HepG2 (cell line): ENCODE data around the gene OGFR. TPM values are rescaled to one million over a fixed set of nuclear protein-coding genes. Genes with fewer than 3 reads are reported as not detected.

Source experiments
- ATF7-NPFF ChIP-seq: sonication (generic); formaldehyde crosslinking; IDR thresholded peaks from 2 replicates; pipeline ENCODE4 v1.8.1; 2023; ENCODE audit warnings: mild to moderate bottlenecking, low read depth, missing genetic modification reagents, moderate library complexity
- BCL6 ChIP-seq: IDR thresholded peaks from 2 replicates; pipeline ENCODE4 v1.6.1; 2016; ENCODE audit warnings: missing genetic modification reagents, missing compliant biosample characterization
- DDIT3 ChIP-seq: sonication (generic); formaldehyde crosslinking; IDR thresholded peaks from 2 replicates; pipeline ENCODE4 v1.4.0; 2020; ENCODE audit warnings: mild to moderate bottlenecking, missing genetic modification reagents
- MAX ChIP-seq: IDR thresholded peaks from 2 replicates; pipeline ENCODE4 v1.6.1; 2012; ENCODE audit warnings: inconsistent platforms
- MYPOP ChIP-seq: sonication (generic); formaldehyde crosslinking; IDR thresholded peaks from 2 replicates; pipeline ENCODE4 v1.8.1; 2023; ENCODE audit warnings: mild to moderate bottlenecking, moderate library complexity, missing genetic modification reagents
- NKX3-1 ChIP-seq: sonication (generic); formaldehyde crosslinking; IDR thresholded peaks from 2 replicates; pipeline ENCODE4 v1.5.0; 2020; ENCODE audit warnings: missing genetic modification reagents
- PTBP1 ChIP-seq: fragments of 200-400 bp; formaldehyde crosslinking; IDR thresholded peaks from 2 replicates; pipeline ENCODE4 v1.6.1; 2018; ENCODE audit warnings: low read length, low read depth; ENCODE audit not compliant: poor library complexity, severe bottlenecking
- RORA ChIP-seq: sonication (generic); formaldehyde crosslinking; IDR thresholded peaks from 2 replicates; pipeline ENCODE4 v1.5.0; 2020; ENCODE audit warnings: mild to moderate bottlenecking, missing genetic modification reagents, moderate library complexity
- SMAD9 ChIP-seq: sonication (generic); formaldehyde crosslinking; IDR thresholded peaks from 2 replicates; pipeline ENCODE4 v1.5.1; 2020; ENCODE audit warnings: mild to moderate bottlenecking, missing genetic modification reagents
- SP1 ChIP-seq, 2 experiments: fragments of 450-650 bp in 1 of 2; sonication (generic) in 1 of 2; formaldehyde crosslinking in 1 of 2; IDR thresholded peaks; 2 replicates each; pipeline versions ENCODE4 v1.4.0 to v1.6.1; 2016 to 2020; ENCODE audit warnings: missing genetic modification reagents in 1 of 2
- TBP ChIP-seq: sonication (generic); formaldehyde crosslinking; IDR thresholded peaks from 2 replicates; pipeline ENCODE4 v1.5.0; 2020; ENCODE audit warnings: missing genetic modification reagents
- U2AF2 ChIP-seq: fragments of 200-400 bp; formaldehyde crosslinking; IDR thresholded peaks from 2 replicates; pipeline ENCODE4 v1.6.1; 2017; ENCODE audit warnings: low read depth, mild to moderate bottlenecking, low read length
- ZMYM3 ChIP-seq: sonication (generic); formaldehyde crosslinking; IDR thresholded peaks from 2 replicates; pipeline ENCODE4 v1.5.1; 2020; ENCODE audit warnings: mild to moderate bottlenecking, missing genetic modification reagents
- ZNF234 ChIP-seq: sonication (generic); formaldehyde crosslinking; conservative IDR thresholded peaks from 2 replicates; pipeline ENCODE4 v1.5.1; 2020; ENCODE audit warnings: mild to moderate bottlenecking, missing genetic modification reagents
- ZNF367 ChIP-seq: sonication (generic); formaldehyde crosslinking; IDR thresholded peaks from 2 replicates; pipeline ENCODE4 v1.4.0; 2020; ENCODE audit warnings: missing genetic modification reagents, borderline replicate concordance
- ZNF414 ChIP-seq: sonication (generic); formaldehyde crosslinking; IDR thresholded peaks from 2 replicates; pipeline ENCODE4 v1.5.0; 2020; ENCODE audit warnings: missing genetic modification reagents
- ZNF503 ChIP-seq: sonication (generic); formaldehyde crosslinking; IDR thresholded peaks from 2 replicates; pipeline ENCODE4 v1.4.0; 2020; ENCODE audit warnings: missing genetic modification reagents
- ZNF597 ChIP-seq: sonication (generic); formaldehyde crosslinking; IDR thresholded peaks from 2 replicates; pipeline ENCODE4 v1.5.0; 2020; ENCODE audit warnings: missing genetic modification reagents
- ZNF770 ChIP-seq: sonication (generic); formaldehyde crosslinking; IDR thresholded peaks from 2 replicates; pipeline ENCODE4 v1.5.0; 2020; ENCODE audit warnings: mild to moderate bottlenecking, missing genetic modification reagents
- ZNF776 ChIP-seq: sonication (generic); formaldehyde crosslinking; IDR thresholded peaks from 2 replicates; pipeline ENCODE4 v1.4.0; 2020; ENCODE audit warnings: mild to moderate bottlenecking, missing genetic modification reagents
- ZSCAN20 ChIP-seq: sonication (generic); formaldehyde crosslinking; IDR thresholded peaks from 2 replicates; pipeline ENCODE4 v1.4.0; 2020; ENCODE audit warnings: missing genetic modification reagents, mild to moderate bottlenecking, borderline replicate concordance
- ZSCAN21 ChIP-seq: sonication (generic); formaldehyde crosslinking; IDR thresholded peaks from 2 replicates; pipeline ENCODE4 v1.8.0; 2022; ENCODE audit warnings: mild to moderate bottlenecking, missing genetic modification reagents, moderate library complexity, borderline replicate concordance
- polyA plus RNA-seq, 8 experiments: library from polyadenylated mRNA; depleted of rRNA in 3 of 8; stranded (reverse) in 7 of 8; unstranded in 1 of 8; fragments of >200 nt; fragmentation: Illumina TruSeq in 4 of 8; extraction: Trizol in 4 of 8; gene quantifications; 2 replicates each; pipeline versions ENCODE4 v1.2.1 to v1.2.3, GENCODE V29; 2011 to 2016; ENCODE audit warnings: low read depth in 4 of 8, missing spikeins in 1 of 8, mixed read lengths in 1 of 8; ENCODE audit not compliant: insufficient read depth in 1 of 8
- total RNA-seq, 5 experiments: library from RNA; depleted of rRNA; stranded (reverse); fragments of >200 nt; fragmentation: Illumina TruSeq; extraction: Trizol; gene quantifications; 2 replicates each; pipeline ENCODE4 v1.2.3, GENCODE V29; 2016; ENCODE audit warnings: low read depth in 1 of 5

OGFR gene
- total and polyA plus RNA-seq, 2 of the 13 experiments (the other 11 are each of a cell fraction or from before 2014, with no cell fraction given) = 47.7 to 81.8 TPM

GRCh38 chr20:62817975-62818591 is 13.4 kb downstream of the OGFR start (continued):
- TF ChIP-seq DDIT3 (no peak), MYPOP (CRISPR knock-in tag) (no peak), ZNF503 (CRISPR knock-in tag) (no peak), ZSCAN20 (CRISPR knock-in tag) (peak; percentile 16; the same call in 1 of the 2 replicates), BCL6 (CRISPR knock-in tag) (no peak), MAX (no peak; the same call in 1 of the 2 replicates), ZNF770 (CRISPR knock-in tag) (peak; percentile 69), ZNF776 (0 out of 2 replicates have a peak, but pooled peaks have one; percentile 8), SMAD9 (0 out of 2 replicates have a peak, but pooled peaks have one; percentile 15), ZNF414 (CRISPR knock-in tag) (no peak), ZNF367 (CRISPR knock-in tag) (no peak), U2AF2 (no peak), ATF7-NPFF (CRISPR knock-in tag) (no peak), ZNF597 (CRISPR knock-in tag) (no peak), PTBP1 (peak; percentile 79), SP1 (IDR thresholded peaks at IDR 0.05) (no peak), SP1 (CRISPR knock-in tag; IDR thresholded peaks at IDR 0.05) (no peak), ZNF234 (CRISPR knock-in tag) (no peak), NKX3-1 (CRISPR knock-in tag) (0 out of 2 replicates have a peak, but pooled peaks have one; percentile 76), ZSCAN21 (CRISPR knock-in tag) (no peak), TBP (no peak), ZMYM3 (no peak), RORA (no peak)
